Ascending aorta (tissue), 2 donors: ENCODE measurements around the gene PRKCA. TPM values are rescaled to one million over a fixed set of nuclear protein-coding genes. Genes with fewer than 3 reads are reported as not detected.

Experiments
- DNase-seq, 2 donors: peaks; one replicate each; pipeline ENCODE4 v3.0.0-alpha.2; 2019; ENCODE audit warnings: low spot score in 2 of 2
- H3K27ac ChIP-seq, 2 donors: fragments of 200-600 bp; sonication (generic); one replicate each; pipeline ENCODE4 v1.5.1; 2016 to 2017; ENCODE audit warnings: mild to moderate bottlenecking in 1 of 2
- H3K27me3 ChIP-seq: fragments of 200-600 bp; sonication (generic); one replicate; pipeline ENCODE4 v1.5.1; 2017
- H3K36me3 ChIP-seq, 2 donors: fragments of 200-600 bp; sonication (generic); one replicate each; pipeline ENCODE4 v1.5.1; 2016
- H3K4me1 ChIP-seq, 2 donors: fragments of 200-600 bp; sonication (generic); one replicate each; pipeline ENCODE4 v1.5.1; 2016 to 2017; ENCODE audit warnings: mild to moderate bottlenecking in 1 of 2
- H3K4me3 ChIP-seq, 2 donors: fragments of 200-600 bp; sonication (generic); one replicate each; pipeline ENCODE4 v1.5.1; 2016 to 2017; ENCODE audit warnings: mild to moderate bottlenecking in 1 of 2
- H3K9me3 ChIP-seq, 2 donors: fragments of 200-600 bp; sonication (generic); one replicate each; pipeline ENCODE4 v1.5.1; 2016
- intact Hi-C: fragments of 100-400 bp; cut with DNase I; formaldehyde crosslinking; loops from one replicate; pipeline ENCODE4 v1.15.1; 2023
- total RNA-seq: library from RNA; depleted of rRNA; stranded (reverse); fragments of >200 nt; gene quantifications from one replicate; pipeline ENCODE4 v1.1.0, GENCODE V29; 2016
- TF ChIP-seq, protein P1 (sequence below), 3 experiments: fragments of 200-600 bp in 2 of 3; fragments of 450-650 bp in 1 of 3; sonication (generic) in 2 of 3; IDR thresholded peaks; one replicate each; pipeline ENCODE4 v1.5.1; 2016 to 2019; ENCODE audit warnings: antibody characterized with exemption in 3 of 3, mild to moderate bottlenecking in 1 of 3, moderate library complexity in 1 of 3

Gene PRKCA
- total RNA-seq, 1 donor from 2014 or later = 3.2 TPM

DNA sequence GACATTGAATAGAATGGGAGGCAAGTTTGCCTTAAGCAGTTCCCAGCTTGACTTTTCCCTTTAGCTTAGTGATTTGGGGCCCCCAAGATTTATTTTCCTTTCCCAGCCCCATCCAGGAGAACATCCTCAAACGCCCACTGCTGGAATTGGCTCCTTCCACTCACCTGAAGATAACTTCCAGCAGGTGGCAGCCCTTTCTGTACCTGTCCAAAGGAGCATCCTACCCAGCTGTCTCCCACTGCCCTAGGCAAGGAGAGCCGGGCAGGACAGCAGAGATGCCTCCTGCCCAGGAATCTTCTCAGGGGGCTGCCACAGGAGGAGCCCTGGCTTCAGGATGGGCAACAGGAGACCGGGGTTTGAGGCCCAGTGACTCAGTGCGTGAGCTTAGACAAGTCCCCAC is 538.9 kb downstream of the PRKCA start:
- DNase-seq = no peak
- Histone ChIP-seq H3K9me3 (no peaks in the 10 kb centered on the region), H3K4me3 (no peak overlapping the region), H3K36me3 (no peaks in the 10 kb centered on the region), H3K4me1 (no peaks in the 10 kb centered on the region), H3K27me3 (no peaks in the 10 kb centered on the region), H3K27ac (no peak overlapping the region)
- intact Hi-C loops = no loop called here
- TF ChIP-seq, protein P1, sequence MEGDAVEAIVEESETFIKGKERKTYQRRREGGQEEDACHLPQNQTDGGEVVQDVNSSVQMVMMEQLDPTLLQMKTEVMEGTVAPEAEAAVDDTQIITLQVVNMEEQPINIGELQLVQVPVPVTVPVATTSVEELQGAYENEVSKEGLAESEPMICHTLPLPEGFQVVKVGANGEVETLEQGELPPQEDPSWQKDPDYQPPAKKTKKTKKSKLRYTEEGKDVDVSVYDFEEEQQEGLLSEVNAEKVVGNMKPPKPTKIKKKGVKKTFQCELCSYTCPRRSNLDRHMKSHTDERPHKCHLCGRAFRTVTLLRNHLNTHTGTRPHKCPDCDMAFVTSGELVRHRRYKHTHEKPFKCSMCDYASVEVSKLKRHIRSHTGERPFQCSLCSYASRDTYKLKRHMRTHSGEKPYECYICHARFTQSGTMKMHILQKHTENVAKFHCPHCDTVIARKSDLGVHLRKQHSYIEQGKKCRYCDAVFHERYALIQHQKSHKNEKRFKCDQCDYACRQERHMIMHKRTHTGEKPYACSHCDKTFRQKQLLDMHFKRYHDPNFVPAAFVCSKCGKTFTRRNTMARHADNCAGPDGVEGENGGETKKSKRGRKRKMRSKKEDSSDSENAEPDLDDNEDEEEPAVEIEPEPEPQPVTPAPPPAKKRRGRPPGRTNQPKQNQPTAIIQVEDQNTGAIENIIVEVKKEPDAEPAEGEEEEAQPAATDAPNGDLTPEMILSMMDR (IDR thresholded peaks at IDR 0.05) = no peak

GRCh38 chr17:66841744-66842143 is 539.3 kb downstream of the PRKCA start:
- TF ChIP-seq, protein P1 (IDR thresholded peaks at IDR 0.05) = no peak
- Histone ChIP-seq H3K27me3 (no peaks in the 10 kb centered on the region), H3K4me1 (no peaks in the 10 kb centered on the region), H3K27ac (no peak overlapping the region), H3K9me3 (no peaks in the 10 kb centered on the region), H3K36me3 (no peaks in the 10 kb centered on the region), H3K4me3 (no peak overlapping the region)
- intact Hi-C loops = no loop called here
- DNase-seq = no peak

DNA sequence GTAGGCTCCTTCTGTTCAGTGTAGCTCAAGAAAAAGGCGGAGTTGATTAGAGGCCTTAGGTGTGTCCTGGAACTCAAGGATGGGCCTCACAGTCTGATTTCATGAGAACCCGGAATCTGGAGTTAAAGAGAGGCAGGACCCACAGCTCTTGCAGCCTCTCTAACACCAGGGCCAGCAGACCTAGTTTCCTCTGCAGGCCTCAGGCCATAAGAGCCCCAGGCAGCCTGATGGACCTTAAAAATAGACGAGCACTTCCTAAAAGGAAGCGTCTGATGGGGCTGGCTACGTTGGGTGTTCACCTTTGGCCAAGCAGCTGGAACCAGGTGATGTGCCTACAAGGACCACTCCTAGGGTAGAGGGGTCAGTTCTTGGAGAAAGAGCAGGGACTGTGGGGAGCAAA is 540.1 kb downstream of the PRKCA start:
- no peaks in the 10 kb centered on the region for H3K9me3 ChIP-seq
- no peak overlapping the region for H3K4me3 ChIP-seq
- DNase-seq = no peak
- H3K36me3 ChIP-seq = no peaks in the 10 kb centered on the region
- TF ChIP-seq, protein P1 (IDR thresholded peaks at IDR 0.05) = no peak
- no peaks in the 10 kb centered on the region for H3K27me3 ChIP-seq
- no peak overlapping the region for H3K27ac ChIP-seq
- intact Hi-C loops = no loop called here
- no peaks in the 10 kb centered on the region for H3K4me1 ChIP-seq

DNA sequence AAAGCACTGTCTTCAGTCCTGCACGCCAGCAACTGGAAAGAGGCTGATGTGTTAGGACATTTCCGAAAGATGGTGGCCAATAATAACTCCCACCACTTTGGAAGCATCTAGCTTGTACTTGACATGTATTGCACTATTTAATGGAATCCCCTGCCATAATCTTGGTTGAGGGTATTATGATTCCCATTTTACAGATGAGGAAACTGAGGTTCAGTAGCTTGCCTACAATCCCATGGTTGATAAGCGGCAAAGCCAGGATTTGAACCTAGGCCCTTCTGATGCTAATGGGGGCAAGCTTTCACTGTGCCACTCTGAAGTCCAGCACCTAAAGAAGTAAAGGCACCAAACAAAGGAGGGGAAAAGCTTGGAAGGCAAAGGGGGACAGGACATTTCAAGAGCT is 540.5 kb downstream of the PRKCA start:
- Histone ChIP-seq H3K9me3 (no peaks in the 10 kb centered on the region), H3K36me3 (no peaks in the 10 kb centered on the region), H3K27ac (no peak overlapping the region), H3K4me1 (no peaks in the 10 kb centered on the region), H3K27me3 (no peaks in the 10 kb centered on the region), H3K4me3 (no peak overlapping the region)
- TF ChIP-seq, protein P1 (IDR thresholded peaks at IDR 0.05) = no peak
- intact Hi-C loops = no loop called here
- no peak for DNase-seq

DNA sequence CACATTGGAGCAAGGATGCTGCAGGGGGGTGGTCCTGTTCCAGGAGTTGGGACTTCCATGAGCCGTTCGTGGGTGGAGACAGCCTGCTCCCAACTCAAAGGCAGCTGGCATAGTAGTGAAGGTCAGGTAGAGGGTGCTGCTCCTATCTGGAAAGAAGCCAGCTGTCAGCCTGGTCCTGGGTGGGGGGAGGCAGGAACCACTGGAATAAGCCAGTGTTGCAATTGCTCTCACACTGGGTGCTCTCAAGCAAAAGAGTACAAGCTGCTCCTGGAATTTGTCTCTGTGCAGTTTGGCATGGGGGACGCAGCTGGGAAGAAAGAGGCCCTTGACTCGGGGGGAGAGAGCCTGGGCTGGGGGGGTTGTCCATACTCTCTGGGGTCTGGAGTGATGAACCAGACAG is 541.2 kb downstream of the PRKCA start:
- H3K27me3 ChIP-seq = no peaks in the 10 kb centered on the region
- TF ChIP-seq, protein P1 (IDR thresholded peaks at IDR 0.05) = no peak
- no peak for DNase-seq
- H3K4me3 ChIP-seq = no peak overlapping the region
- no peaks in the 10 kb centered on the region for H3K9me3 ChIP-seq
- no peak overlapping the region for H3K27ac ChIP-seq
- no peaks in the 10 kb centered on the region for H3K36me3 ChIP-seq
- no peaks in the 10 kb centered on the region for H3K4me1 ChIP-seq
- intact Hi-C loops = no loop called here

- H3K27me3 ChIP-seq = no peaks in the 10 kb centered on the region
- H3K4me1 ChIP-seq = no peaks in the 10 kb centered on the region
- DNase-seq = no peak
- no peaks in the 10 kb centered on the region for H3K36me3 ChIP-seq
- intact Hi-C loops = no loop called here
- no peak overlapping the region for H3K4me3 ChIP-seq
- H3K27ac ChIP-seq = no peak overlapping the region
- no peaks in the 10 kb centered on the region for H3K9me3 ChIP-seq
- TF ChIP-seq, protein P1 (IDR thresholded peaks at IDR 0.05) = no peak
Observed at GRCh38 chr17:66847704-66848103, 545.3 kb downstream of the PRKCA start.
